Glutamatergic neuron (in vitro differentiated cells): ENCODE results near the gene MT1M. TPM values are rescaled to one million over a fixed set of nuclear protein-coding genes. Genes with fewer than 3 reads are reported as not detected.
A peak's percentile ranks its signal among the peaks of the same experiment; 100 is the strongest.
"Not testable (repeated sequence)": the region's sequence is repeated elsewhere in the genome, so short reads cannot be mapped to it uniquely, and the experiment has no call there.

ENCODE experiments used
- DNase-seq: peaks from one replicate; pipeline ENCODE4 v3.0.0; 2022
- H3K27ac Mint-ChIP-seq: one replicate; pipeline ENCODE4 v1.8.0; 2020; ENCODE audit warnings: mild to moderate bottlenecking, mixed read lengths, inconsistent platforms; ENCODE audit not compliant: unreplicated experiment
- H3K27me3 Mint-ChIP-seq: one replicate; pipeline ENCODE4 v1.8.0; 2020; ENCODE audit warnings: mild to moderate bottlenecking, moderate library complexity, mixed read lengths, inconsistent platforms; ENCODE audit not compliant: unreplicated experiment
- H3K36me3 Mint-ChIP-seq: one replicate; pipeline ENCODE4 v1.8.0; 2020; ENCODE audit warnings: mild to moderate bottlenecking, mixed read lengths, inconsistent platforms; ENCODE audit not compliant: unreplicated experiment
- H3K4me1 Mint-ChIP-seq: one replicate; pipeline ENCODE4 v1.8.0; 2020; ENCODE audit warnings: mild to moderate bottlenecking, low read depth, mixed read lengths, inconsistent platforms; ENCODE audit not compliant: unreplicated experiment
- H3K4me3 Mint-ChIP-seq: one replicate; pipeline ENCODE4 v1.8.0; 2020; ENCODE audit warnings: mild to moderate bottlenecking, mixed read lengths, inconsistent platforms; ENCODE audit not compliant: unreplicated experiment
- H3K9me3 Mint-ChIP-seq: one replicate; pipeline ENCODE4 v1.8.0; 2020; ENCODE audit warnings: mild to moderate bottlenecking, moderate library complexity, mixed read lengths, inconsistent platforms; ENCODE audit not compliant: unreplicated experiment
- CTCF ChIP-seq: fragments of 200-600 bp; sonication (generic); IDR thresholded peaks from one replicate; pipeline ENCODE4 v1.5.0; 2021; ENCODE audit not compliant: partially characterized antibody, unreplicated experiment
- total RNA-seq: library from RNA; stranded (reverse); fragmentation: NEBNext Ultra II Directional; extraction: Animal tissue kit (Norgen Biotek cat#: 25700); gene quantifications from one replicate; pipeline ENCODE4 v1.2.1, GENCODE V29; 2021; ENCODE audit not compliant: unreplicated experiment

The MT1M gene
- total RNA-seq, 1 donor from 2014 or later: not detected

- Mint-ChIP-seq H3K4me1 (peaks cover 5% of the 10 kb centered on the region), H3K27ac (no peak overlapping the region), H3K27me3 (peaks cover 31% of the 10 kb centered on the region), H3K9me3 (peaks cover 2% of the 10 kb centered on the region), H3K36me3 (no peaks in the 10 kb centered on the region), H3K4me3 (peak overlapping the region; percentile 88)
- no peak for DNase-seq
- no peak for TF ChIP-seq CTCF
These were observed 14.3 kb upstream of the MT1M start for GRCh38 chr16:56618138-56618537.

GRCh38 chr16:56620339-56620897 is 12.0 kb upstream of the MT1M start:
- H3K27me3 Mint-ChIP-seq: peaks cover 32% of the 10 kb centered on the region
- no peak overlapping the region for H3K4me3 Mint-ChIP-seq
- H3K4me1 Mint-ChIP-seq: peaks cover 5% of the 10 kb centered on the region
- no peaks in the 10 kb centered on the region for H3K36me3 Mint-ChIP-seq
- DNase-seq: no peak
- H3K9me3 Mint-ChIP-seq: peaks cover 2% of the 10 kb centered on the region
- no peak for TF ChIP-seq CTCF
- no peak overlapping the region for H3K27ac Mint-ChIP-seq

- H3K36me3 Mint-ChIP-seq, H3K27ac Mint-ChIP-seq, H3K9me3 Mint-ChIP-seq, H3K4me3 Mint-ChIP-seq, H3K4me1 Mint-ChIP-seq, DNase-seq: not testable (repeated sequence)
- peaks cover 33% of the 10 kb centered on the region for H3K27me3 Mint-ChIP-seq
These were observed 10.6 kb upstream of the MT1M start for GRCh38 chr16:56621665-56622445.

- not testable (repeated sequence) for H3K36me3 Mint-ChIP-seq, H3K27ac Mint-ChIP-seq, H3K9me3 Mint-ChIP-seq, H3K4me1 Mint-ChIP-seq, H3K4me3 Mint-ChIP-seq, DNase-seq
- H3K27me3 Mint-ChIP-seq: peaks cover 27% of the 10 kb centered on the region
These were observed 9.3 kb upstream of the MT1M start for GRCh38 chr16:56623184-56623583.

GRCh38 chr16:56623637-56624036 is 8.8 kb upstream of the MT1M start:
- Mint-ChIP-seq H3K4me3 (no peak overlapping the region), H3K27me3 (peaks cover 24% of the 10 kb centered on the region), H3K36me3 (no peaks in the 10 kb centered on the region), H3K27ac (no peak overlapping the region), H3K4me1 (peaks cover 4% of the 10 kb centered on the region), H3K9me3 (peaks cover 2% of the 10 kb centered on the region)
- DNase-seq: no peak
- TF ChIP-seq CTCF: no peak
